ENCODE results near the gene XPO5. TPM values are rescaled to one million over a fixed set of nuclear protein-coding genes. Genes with fewer than 3 reads are reported as not detected.
A peak's percentile ranks its signal among the peaks of the same experiment; 100 is the strongest.

The XPO5 gene
- total and polyA plus RNA-seq, 7 experiments from 2014 or later = 9.3 to 107 (median 39.9) TPM

DNA sequence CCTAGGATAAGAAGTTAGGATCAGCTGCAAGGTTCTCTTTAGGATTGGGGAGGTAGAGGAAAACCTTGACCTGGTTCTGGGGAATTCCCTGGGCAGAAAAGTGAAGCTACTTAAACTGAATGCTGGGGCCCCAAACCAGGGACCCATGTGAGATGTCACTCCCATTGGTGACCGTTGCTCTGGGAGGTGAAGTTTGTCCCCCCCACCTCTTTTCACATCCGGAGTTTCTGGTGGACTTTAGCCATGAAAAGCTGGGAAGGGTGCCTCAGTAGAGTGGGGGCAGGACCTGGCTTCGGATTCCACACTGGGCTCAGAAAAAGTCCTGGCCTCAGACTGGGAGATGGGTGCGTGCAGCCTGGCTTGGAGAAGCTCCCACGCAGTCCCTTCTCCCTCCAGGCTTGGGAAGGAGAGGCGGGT, 85.3 kb downstream of the XPO5 start:
- peaks cover 0 to 12% (median 0%) of the 10 kb centered on the region in 3 experiments for H3K36me3 ChIP-seq (ENCODE audit: control insufficient read depth in 2 of 3, insufficient read depth in 3 of 3, low read length in 3 of 3)
- POLR2A ChIA-PET = interaction anchor here (0.8 kb wide), 1 partner anchor 169 kb away, joined by 3 read pairs; no protein-coding TSS in a partner anchor

DNA sequence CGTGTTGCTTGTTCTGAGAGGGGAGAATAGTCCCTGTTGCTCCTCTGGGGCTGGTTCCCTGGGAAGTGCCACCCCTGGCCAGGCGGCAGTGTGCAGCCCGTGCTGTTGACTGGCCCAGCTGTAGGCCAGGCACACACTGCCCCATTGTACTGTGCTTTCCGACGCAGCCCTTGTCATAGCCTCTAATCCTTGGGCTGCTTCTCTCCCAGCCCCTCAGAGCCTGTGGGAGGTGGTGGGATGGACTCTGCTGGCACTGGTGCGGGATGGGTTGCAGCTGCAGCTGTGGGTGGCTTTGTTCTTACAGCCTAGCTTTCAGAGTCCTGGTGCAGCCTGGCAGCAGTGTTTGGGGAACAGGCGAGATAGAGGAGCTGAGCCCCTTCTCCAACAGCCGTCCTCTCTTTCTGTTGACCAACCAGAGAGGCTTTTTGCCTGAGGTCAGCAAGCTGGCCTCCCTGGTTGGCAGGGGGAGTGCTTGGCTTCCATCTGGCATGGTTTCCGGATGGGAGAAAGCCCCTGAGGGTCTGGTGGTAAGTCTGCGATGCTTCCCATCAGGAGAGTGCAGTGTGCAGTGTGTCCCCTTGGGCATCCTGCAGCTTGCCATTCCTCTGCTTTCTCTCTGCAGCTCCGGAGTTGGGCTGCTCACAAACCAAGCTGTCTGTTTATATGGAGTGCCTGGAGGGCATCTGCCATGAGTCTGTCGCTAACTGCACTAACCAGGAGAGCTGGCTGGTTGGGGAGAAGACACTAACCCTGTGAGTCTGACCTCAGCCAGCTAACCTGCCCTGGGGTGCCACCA, 86.4 kb downstream of the XPO5 start:
- no peaks in the 10 kb centered on the region for H3K27me3 ChIP-seq (ENCODE audit: control insufficient read depth in 2 of 2, insufficient read depth in 2 of 2, low read length in 2 of 2)
- no peak for DNase-seq
- Mint-ChIP-seq H3K27me3 (no peaks in the 10 kb centered on the region), H3K27ac (no peak overlapping the region), H3K4me1 (peaks cover 8 to 40% (median 25%) of the 10 kb centered on the region in 7 donors), H3K4me3 (no peak overlapping the region), H3K9me3 (no peaks in the 10 kb centered on the region), H3K36me3 (peaks cover 0 to 16% (median 0%) of the 10 kb centered on the region in 5 donors)
- H3K36me3 ChIP-seq (ENCODE audit: control insufficient read depth in 2 of 3, insufficient read depth in 3 of 3, low read length in 3 of 3) = peaks cover 0 to 12% (median 0%) of the 10 kb centered on the region in 3 experiments
- H3K9me3 ChIP-seq (ENCODE audit: control insufficient read depth in 2 of 3, low read length in 3 of 3) = no peaks in the 10 kb centered on the region
- H3K27ac ChIP-seq (ENCODE audit: low read depth, low read length) = no peak overlapping the region
- ATAC-seq = no peak
- no peak overlapping the region for H3K4me3 ChIP-seq (ENCODE audit: low read length)
- intact Hi-C loops (cut with micrococcal nuclease) = no loop called here
- H3K4me1 ChIP-seq (ENCODE audit: control insufficient read depth in 2 of 2, insufficient read depth in 2 of 2, low read length in 2 of 2) = peaks cover 0 to 2% of the 10 kb centered on the region in 2 donors
- CTCF ChIA-PET = interaction anchor here (1.2 kb wide), 1 partner anchor 17 kb away, joined by 4 read pairs; no protein-coding TSS in a partner anchor
- POLR2A ChIA-PET = interaction anchor here (0.9 kb wide), 1 partner anchor 9 kb away, joined by 3 read pairs; no protein-coding TSS in a partner anchor

More for the DNA sequence above, 85.3 kb downstream of the XPO5 start:
- Histone ChIP-seq H3K4me1 (ENCODE audit: control insufficient read depth in 2 of 2, insufficient read depth in 2 of 2, low read length in 2 of 2) (peaks cover 10 to 13% of the 10 kb centered on the region in 2 donors), H3K4me3 (ENCODE audit: low read length) (no peak overlapping the region), H3K27ac (ENCODE audit: low read depth, low read length) (no peak overlapping the region), H3K27me3 (ENCODE audit: control insufficient read depth in 2 of 2, insufficient read depth in 2 of 2, low read length in 2 of 2) (no peaks in the 10 kb centered on the region), H3K9me3 (ENCODE audit: control insufficient read depth in 2 of 3, low read length in 3 of 3) (no peaks in the 10 kb centered on the region)
- ATAC-seq (no peak), DNase-seq (no peak)
- no peak overlapping the region for H3K4me3 Mint-ChIP-seq
- H3K27ac Mint-ChIP-seq = peak overlapping the region in 3 of 9 donors; percentile 4 to 51 (median 24)
- CTCF ChIA-PET = interaction anchor here (1.2 kb wide), 1 partner anchor 16 kb away, joined by 4 read pairs; no protein-coding TSS in a partner anchor
- H3K36me3 Mint-ChIP-seq = peaks cover 0 to 11% (median 0%) of the 10 kb centered on the region in 5 donors
- no peaks in the 10 kb centered on the region for H3K9me3 Mint-ChIP-seq
- no peaks in the 10 kb centered on the region for H3K27me3 Mint-ChIP-seq
- H3K4me1 Mint-ChIP-seq = peaks cover 16 to 45% (median 31%) of the 10 kb centered on the region in 7 donors
- intact Hi-C loops (cut with micrococcal nuclease) = no loop called here

DNA sequence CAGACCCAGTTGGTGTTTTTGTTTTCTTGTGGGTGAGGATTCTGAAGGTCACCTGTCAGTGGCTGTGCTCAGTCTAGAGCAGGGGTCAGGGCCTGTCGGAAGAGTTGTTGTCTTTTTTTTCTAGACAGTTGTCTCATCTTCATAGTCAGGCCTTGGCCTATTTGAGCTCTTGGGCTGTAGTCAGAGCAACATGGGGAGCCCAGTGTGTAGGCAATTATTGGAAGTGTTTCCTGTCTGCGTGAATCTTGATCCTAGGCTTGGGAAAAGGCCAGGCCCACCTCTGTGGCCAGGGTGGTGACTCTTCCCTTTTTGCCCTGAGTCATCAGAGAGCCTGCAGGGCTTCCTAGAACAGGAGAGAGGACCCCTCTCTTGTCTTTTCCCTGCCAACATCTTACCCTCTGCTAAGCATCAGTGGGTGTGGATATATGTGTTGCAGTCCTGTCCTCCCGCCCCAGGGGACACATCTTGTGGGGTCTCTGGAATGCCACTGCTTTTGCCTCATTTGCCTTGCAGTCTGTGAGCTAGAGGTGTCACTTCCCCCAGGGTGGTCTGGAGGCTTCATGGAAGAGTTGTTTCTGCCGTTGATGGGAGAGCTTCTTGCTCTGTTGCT, 87.1 kb downstream of the XPO5 start:
- Mint-ChIP-seq H3K27me3 (no peaks in the 10 kb centered on the region), H3K4me3 (peak overlapping the region in 1 of 10 donors; percentile 7), H3K36me3 (peaks cover 0 to 16% (median 0%) of the 10 kb centered on the region in 5 donors), H3K4me1 (peaks cover 3 to 35% (median 19%) of the 10 kb centered on the region in 7 donors), H3K9me3 (no peaks in the 10 kb centered on the region), H3K27ac (no peak overlapping the region)
- no peak for DNase-seq
- ATAC-seq = no peak
- Histone ChIP-seq H3K27me3 (ENCODE audit: control insufficient read depth in 2 of 2, insufficient read depth in 2 of 2, low read length in 2 of 2) (no peaks in the 10 kb centered on the region), H3K4me3 (ENCODE audit: low read length) (no peak overlapping the region), H3K9me3 (ENCODE audit: control insufficient read depth in 2 of 3, low read length in 3 of 3) (no peaks in the 10 kb centered on the region), H3K4me1 (ENCODE audit: control insufficient read depth in 2 of 2, insufficient read depth in 2 of 2, low read length in 2 of 2) (no peaks in the 10 kb centered on the region), H3K36me3 (ENCODE audit: control insufficient read depth in 2 of 3, insufficient read depth in 3 of 3, low read length in 3 of 3) (peaks cover 0 to 12% (median 0%) of the 10 kb centered on the region in 3 experiments), H3K27ac (ENCODE audit: low read depth, low read length) (no peak overlapping the region)
- ChIA-PET POLR2A (interaction anchor here (0.9 kb wide), 1 partner anchor 8 kb away, joined by 3 read pairs; no protein-coding TSS in a partner anchor), CTCF (no interaction called here)
- intact Hi-C loops (cut with micrococcal nuclease) = no loop called here

DNA sequence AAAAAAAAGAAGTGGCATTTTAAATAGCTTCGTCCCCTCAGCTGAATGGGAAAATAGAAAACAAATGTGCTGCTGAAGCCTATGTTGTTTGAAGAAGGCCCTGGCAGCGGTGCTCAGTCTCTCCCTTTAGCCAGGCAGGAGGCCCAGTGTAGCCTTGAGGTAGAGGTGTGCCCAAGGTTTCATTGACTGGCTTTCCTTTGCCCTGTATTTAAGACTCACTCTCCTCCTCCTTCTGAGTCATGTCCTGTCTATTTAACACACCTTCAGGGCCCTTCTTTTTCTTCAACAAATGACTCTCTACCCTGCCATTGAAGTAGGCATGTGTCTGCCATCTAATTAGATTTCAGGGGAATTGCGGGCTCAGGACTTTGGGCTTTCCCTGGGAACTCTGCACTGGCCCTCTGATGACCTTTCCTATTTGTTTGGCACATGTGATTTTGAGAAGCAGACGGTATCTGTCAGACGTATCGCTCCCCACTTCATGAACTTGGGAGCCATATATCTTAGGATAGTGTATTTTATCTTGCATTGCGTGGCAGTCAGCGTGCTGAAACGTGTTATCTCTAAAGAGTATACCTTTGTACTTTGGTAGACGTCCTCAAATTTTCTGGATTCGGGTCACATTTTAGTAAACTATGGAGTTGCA, 94.1 kb downstream of the XPO5 start:
- intact Hi-C loops (cut with micrococcal nuclease) = no loop called here
- ChIA-PET POLR2A (interaction anchor here (1.0 to 1.1 kb wide), 2 partner anchors 14 to 185 kb away, joined by 3 read pairs; no protein-coding TSS in a partner anchor), CTCF (interaction anchor here (1.2 kb wide), 1 partner anchor 24 kb away, joined by 6 read pairs; no protein-coding TSS in a partner anchor)
- H3K4me1 Mint-ChIP-seq = peaks cover 39 to 64% (median 59%) of the 10 kb centered on the region in 7 donors
- H3K9me3 ChIP-seq (ENCODE audit: control insufficient read depth in 2 of 3, low read length in 3 of 3) = no peaks in the 10 kb centered on the region
- no peaks in the 10 kb centered on the region for H3K27me3 Mint-ChIP-seq
- no peaks in the 10 kb centered on the region for H3K27me3 ChIP-seq (ENCODE audit: control insufficient read depth in 2 of 2, insufficient read depth in 2 of 2, low read length in 2 of 2)
- peaks cover 0 to 23% (median 1%) of the 10 kb centered on the region in 5 donors for H3K36me3 Mint-ChIP-seq
- no peak overlapping the region for H3K27ac Mint-ChIP-seq
- ATAC-seq (no peak), DNase-seq (no peak)
- peaks cover 10 to 13% of the 10 kb centered on the region in 2 donors for H3K4me1 ChIP-seq (ENCODE audit: control insufficient read depth in 2 of 2, insufficient read depth in 2 of 2, low read length in 2 of 2)
- H3K9me3 Mint-ChIP-seq = no peaks in the 10 kb centered on the region
- peak overlapping the region in 1 of 10 donors; percentile 12 for H3K4me3 Mint-ChIP-seq
- H3K36me3 ChIP-seq (ENCODE audit: control insufficient read depth in 2 of 3, insufficient read depth in 3 of 3, low read length in 3 of 3) = no peaks in the 10 kb centered on the region
- H3K4me3 ChIP-seq (ENCODE audit: low read length) = no peak overlapping the region
- H3K27ac ChIP-seq (ENCODE audit: low read depth, low read length) = no peak overlapping the region

DNA sequence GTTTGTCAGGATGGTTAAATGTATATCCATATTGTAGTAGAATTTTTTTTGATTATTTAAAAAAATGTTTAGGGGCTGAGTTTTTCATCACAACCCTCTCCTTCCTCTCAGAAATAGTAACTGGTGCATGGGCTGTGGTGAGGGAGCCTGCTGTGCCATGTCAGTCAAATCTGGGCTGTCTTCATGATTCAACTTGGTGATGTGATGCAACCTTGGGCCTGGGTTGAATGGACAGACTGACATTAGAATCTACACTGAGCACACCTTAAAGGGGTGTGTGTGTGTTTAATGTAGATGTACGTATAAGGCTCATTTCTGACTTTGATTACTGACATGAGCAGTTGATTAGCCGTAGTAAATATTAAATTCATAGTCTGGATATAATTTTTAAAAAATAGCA, 94.8 kb downstream of the XPO5 start:
- DNase-seq (no peak), ATAC-seq (no peak)
- Mint-ChIP-seq H3K4me1 (peaks cover 42 to 69% (median 63%) of the 10 kb centered on the region in 7 donors), H3K27ac (peak overlapping the region in 1 of 9 donors; percentile 19), H3K4me3 (no peak overlapping the region), H3K36me3 (peaks cover 0 to 21% (median 0%) of the 10 kb centered on the region in 5 donors), H3K9me3 (no peaks in the 10 kb centered on the region), H3K27me3 (no peaks in the 10 kb centered on the region)
- Histone ChIP-seq H3K4me3 (ENCODE audit: low read length) (no peak overlapping the region), H3K27me3 (ENCODE audit: control insufficient read depth in 2 of 2, insufficient read depth in 2 of 2, low read length in 2 of 2) (no peaks in the 10 kb centered on the region), H3K36me3 (ENCODE audit: control insufficient read depth in 2 of 3, insufficient read depth in 3 of 3, low read length in 3 of 3) (no peaks in the 10 kb centered on the region), H3K9me3 (ENCODE audit: control insufficient read depth in 2 of 3, low read length in 3 of 3) (no peaks in the 10 kb centered on the region), H3K4me1 (ENCODE audit: control insufficient read depth in 2 of 2, insufficient read depth in 2 of 2, low read length in 2 of 2) (peaks cover 10 to 16% of the 10 kb centered on the region in 2 donors), H3K27ac (ENCODE audit: low read depth, low read length) (no peak overlapping the region)
- intact Hi-C loops (cut with micrococcal nuclease) = no loop called here
- CTCF ChIA-PET = interaction anchor here (1.2 kb wide), 1 partner anchor 25 kb away, joined by 6 read pairs; no protein-coding TSS in a partner anchor
- POLR2A ChIA-PET = interaction anchor here (0.7 to 1.1 kb wide), 3 partner anchors 8 to 185 kb away, joined by 3 read pairs; no protein-coding TSS in a partner anchor

DNA sequence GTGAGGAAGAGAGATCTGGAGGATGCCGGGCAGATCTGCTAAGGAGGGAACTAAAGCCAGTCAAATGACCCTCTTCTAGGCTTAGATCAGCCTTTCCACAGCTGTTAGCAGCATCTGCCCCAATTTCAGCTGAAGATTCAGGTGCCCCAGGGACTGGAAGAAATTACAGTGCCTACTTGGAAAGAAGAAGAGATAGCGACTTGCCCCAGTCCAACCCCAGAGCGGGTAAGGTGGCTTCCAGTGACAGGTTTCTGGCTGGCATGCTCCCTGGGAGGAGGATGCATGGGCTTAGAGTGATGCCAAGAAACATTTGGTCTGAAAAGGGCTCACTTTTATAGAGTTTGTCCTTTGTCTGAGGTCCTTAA, 97.8 kb downstream of the XPO5 start:
- H3K4me3 ChIP-seq (ENCODE audit: low read length) = peak overlapping the region; percentile 83
- Mint-ChIP-seq H3K27ac (peak overlapping the region; percentile 90 to 98 (median 96)), H3K27me3 (no peaks in the 10 kb centered on the region), H3K4me3 (peak overlapping the region; percentile 87 to 99 (median 93)), H3K9me3 (no peaks in the 10 kb centered on the region), H3K36me3 (peaks cover 0 to 11% (median 0%) of the 10 kb centered on the region in 5 donors), H3K4me1 (peaks cover 37 to 57% (median 54%) of the 10 kb centered on the region in 7 donors)
- ChIA-PET CTCF (interaction anchor here (1.1 to 1.4 kb wide), 2 partner anchors 19 to 27 kb away, joined by 3 read pairs; no protein-coding TSS in a partner anchor), POLR2A (interaction anchor here (0.6 to 1.8 kb wide), 10 partner anchors 17 to 1446 kb away, joined by 3 to 8 read pairs (median 4); partner anchors contain the start of genes ABCC10, CNPY3, LRRC73 and POLR1C)
- H3K4me1 ChIP-seq (ENCODE audit: control insufficient read depth in 2 of 2, insufficient read depth in 2 of 2, low read length in 2 of 2) = peaks cover 10 to 16% of the 10 kb centered on the region in 2 donors
- no peaks in the 10 kb centered on the region for H3K9me3 ChIP-seq (ENCODE audit: control insufficient read depth in 2 of 3, low read length in 3 of 3)
- DNase-seq (peak in 4 of 9 donors; percentile 6 to 20 (median 12)), ATAC-seq (no peak)
- peak overlapping the region; percentile 96 for H3K27ac ChIP-seq (ENCODE audit: low read depth, low read length)
- no peaks in the 10 kb centered on the region for H3K36me3 ChIP-seq (ENCODE audit: control insufficient read depth in 2 of 3, insufficient read depth in 3 of 3, low read length in 3 of 3)
- no peaks in the 10 kb centered on the region for H3K27me3 ChIP-seq (ENCODE audit: control insufficient read depth in 2 of 2, insufficient read depth in 2 of 2, low read length in 2 of 2)
- intact Hi-C loops (cut with micrococcal nuclease) = loop anchor here (5.0 kb wide), 2 partner anchors 159 to 909 kb away; partner anchors contain the start of genes CDC5L (in 1 of the 2) and MAD2L1BP (in 1 of the 2)
